HepG2 (cell line): ENCODE results near the gene VARS1. TPM values are rescaled to one million over a fixed set of nuclear protein-coding genes. Genes with fewer than 3 reads are reported as not detected.

ENCODE experiments used
- CBX2 ChIP-seq, 2 experiments: fragments of 200-600 bp in 1 of 2; sonication (generic); formaldehyde crosslinking in 1 of 2; IDR thresholded peaks; 2 replicates each; pipeline versions ENCODE4 v1.7.0 to v1.8.1; 2018 to 2022; ENCODE audit warnings: low read depth in 2 of 2, low read length in 1 of 2, mild to moderate bottlenecking in 1 of 2, missing genetic modification reagents in 1 of 2
- CC2D1A ChIP-seq: sonication (generic); formaldehyde crosslinking; IDR thresholded peaks from 2 replicates; pipeline ENCODE4 v1.8.1; 2023; ENCODE audit warnings: mild to moderate bottlenecking, missing genetic modification reagents
- HNRNPUL1 ChIP-seq: fragments of 200-400 bp; formaldehyde crosslinking; IDR thresholded peaks from 2 replicates; pipeline ENCODE4 v1.6.1; 2017; ENCODE audit warnings: low read depth, mild to moderate bottlenecking, low read length, moderate library complexity
- ISX ChIP-seq: sonication (generic); formaldehyde crosslinking; conservative IDR thresholded peaks from 2 replicates; pipeline ENCODE4 v1.5.0; 2020; ENCODE audit warnings: missing genetic modification reagents
- KAT2B ChIP-seq: fragments of 150-350 bp; IDR thresholded peaks from 2 replicates; pipeline ENCODE4 v1.6.1; 2014; ENCODE audit warnings: low read depth, low read length, borderline replicate concordance
- POGZ ChIP-seq: sonication (generic); formaldehyde crosslinking; IDR thresholded peaks from 2 replicates; pipeline ENCODE4 v1.4.0; 2020; ENCODE audit warnings: mild to moderate bottlenecking, missing genetic modification reagents
- RBAK ChIP-seq: sonication (generic); formaldehyde crosslinking; IDR thresholded peaks from 2 replicates; pipeline ENCODE4 v1.5.1; 2020; ENCODE audit warnings: mild to moderate bottlenecking, missing genetic modification reagents
- SP4 ChIP-seq: sonication (generic); formaldehyde crosslinking; IDR thresholded peaks from 2 replicates; pipeline ENCODE4 v1.8.1; 2023; ENCODE audit warnings: mild to moderate bottlenecking, missing genetic modification reagents
- STAG1 ChIP-seq: sonication (generic); formaldehyde crosslinking; IDR thresholded peaks from 2 replicates; pipeline ENCODE4 v1.4.0; 2020; ENCODE audit warnings: missing genetic modification reagents
- ZNF354B ChIP-seq: sonication (generic); formaldehyde crosslinking; IDR thresholded peaks from 2 replicates; pipeline ENCODE4 v1.8.0; 2022; ENCODE audit warnings: mild to moderate bottlenecking, missing genetic modification reagents
- polyA plus RNA-seq, 8 experiments: library from polyadenylated mRNA; depleted of rRNA in 3 of 8; stranded (reverse) in 7 of 8; unstranded in 1 of 8; fragments of >200 nt; fragmentation: Illumina TruSeq in 4 of 8; extraction: Trizol in 4 of 8; gene quantifications; 2 replicates each; pipeline versions ENCODE4 v1.2.1 to v1.2.3, GENCODE V29; 2011 to 2016; ENCODE audit warnings: low read depth in 4 of 8, missing spikeins in 1 of 8, mixed read lengths in 1 of 8; ENCODE audit not compliant: insufficient read depth in 1 of 8
- total RNA-seq, 5 experiments: library from RNA; depleted of rRNA; stranded (reverse); fragments of >200 nt; fragmentation: Illumina TruSeq; extraction: Trizol; gene quantifications; 2 replicates each; pipeline ENCODE4 v1.2.3, GENCODE V29; 2016; ENCODE audit warnings: low read depth in 1 of 5
- TF ChIP-seq, protein P1 (sequence below): sonication (generic); formaldehyde crosslinking; IDR thresholded peaks from 2 replicates; pipeline ENCODE4 v1.5.0; 2020; ENCODE audit warnings: missing genetic modification reagents
- TF ChIP-seq, protein P2 (sequence below): sonication (generic); formaldehyde crosslinking; IDR thresholded peaks from 2 replicates; pipeline ENCODE4 v1.4.0; 2020; ENCODE audit warnings: mild to moderate bottlenecking, missing genetic modification reagents
- TF ChIP-seq, protein P3 (sequence below): sonication (generic); formaldehyde crosslinking; IDR thresholded peaks from 2 replicates; pipeline ENCODE4; 2020; ENCODE audit warnings: missing genetic modification reagents, mild to moderate bottlenecking, borderline replicate concordance
- TF ChIP-seq, protein P4 (sequence below): sonication (generic); formaldehyde crosslinking; IDR thresholded peaks from 2 replicates; pipeline ENCODE4 v1.8.1; 2023; ENCODE audit warnings: mild to moderate bottlenecking, missing genetic modification reagents
- TF ChIP-seq, protein P5 (sequence below), 2 experiments: sonication (generic) in 1 of 2; formaldehyde crosslinking in 1 of 2; IDR thresholded peaks; 2 replicates each; pipeline versions ENCODE4 v1.6.1 to v1.9.0; 2014 to 2022; ENCODE audit warnings: antibody characterized with exemption in 1 of 2, borderline replicate concordance in 1 of 2, inconsistent platforms in 1 of 2, low read depth in 1 of 2, missing genetic modification reagents in 1 of 2

The VARS1 gene
- total and polyA plus RNA-seq, 2 of the 13 experiments (the other 11 are each of a cell fraction or from before 2014, with no cell fraction given) = 14.7 to 56.1 TPM

DNA sequence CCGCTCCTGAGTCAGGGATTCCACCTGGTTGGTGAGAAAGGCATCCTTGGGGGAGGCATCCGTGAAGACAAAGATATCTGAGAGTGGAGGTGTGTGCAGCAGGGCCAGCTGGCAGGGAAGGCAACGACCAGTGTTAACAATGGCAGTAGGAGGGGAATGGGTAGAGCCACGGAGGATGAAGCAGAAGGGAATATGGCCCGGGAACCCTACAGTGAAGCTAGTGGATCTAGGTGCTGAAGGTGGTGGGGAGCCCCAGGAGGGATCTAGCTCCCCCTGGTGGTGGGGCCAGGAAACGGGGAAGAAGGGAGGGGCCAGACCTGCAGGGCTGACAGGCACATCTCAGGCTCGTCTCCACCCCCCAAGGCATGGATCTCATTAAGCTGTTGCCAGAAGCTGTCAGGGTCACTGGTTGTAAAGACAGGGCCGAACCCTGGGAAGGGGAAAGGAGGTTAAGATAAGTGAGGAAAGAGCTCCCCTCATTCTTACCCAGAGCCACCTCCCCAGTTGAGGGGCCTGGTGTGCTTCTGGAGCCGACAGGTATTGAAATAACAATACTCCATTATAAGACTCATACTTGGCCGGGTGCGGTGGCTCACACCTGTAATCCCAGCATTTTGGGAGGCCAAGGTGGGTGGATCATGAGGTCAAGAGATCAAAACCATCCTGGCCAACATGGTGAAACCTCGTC is 25.7 kb downstream of the VARS1 start (continued):
- TF ChIP-seq KAT2B (no peak), POGZ (CRISPR knock-in tag) (0 out of 2 replicates have a peak, but pooled peaks have one; percentile 39), CBX2 (IDR thresholded peaks at IDR 0.05; ENCODE audit: low read depth, low read length) (no peak), CBX2 (CRISPR knock-in tag; IDR thresholded peaks at IDR 0.05; ENCODE audit: low read depth) (no peak), ZNF354B (CRISPR knock-in tag) (no peak), SP4 (peak; percentile 38; the same call in 1 of the 2 replicates), CC2D1A (CRISPR knock-in tag) (no peak), STAG1 (CRISPR knock-in tag) (peak; percentile 91), HNRNPUL1 (no peak), ISX (no peak), RBAK (CRISPR knock-in tag) (no peak)
- TF ChIP-seq, protein P1, sequence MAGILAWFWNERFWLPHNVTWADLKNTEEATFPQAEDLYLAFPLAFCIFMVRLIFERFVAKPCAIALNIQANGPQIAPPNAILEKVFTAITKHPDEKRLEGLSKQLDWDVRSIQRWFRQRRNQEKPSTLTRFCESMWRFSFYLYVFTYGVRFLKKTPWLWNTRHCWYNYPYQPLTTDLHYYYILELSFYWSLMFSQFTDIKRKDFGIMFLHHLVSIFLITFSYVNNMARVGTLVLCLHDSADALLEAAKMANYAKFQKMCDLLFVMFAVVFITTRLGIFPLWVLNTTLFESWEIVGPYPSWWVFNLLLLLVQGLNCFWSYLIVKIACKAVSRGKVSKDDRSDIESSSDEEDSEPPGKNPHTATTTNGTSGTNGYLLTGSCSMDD (CRISPR knock-in tag) = no peak
- TF ChIP-seq, protein P2, sequence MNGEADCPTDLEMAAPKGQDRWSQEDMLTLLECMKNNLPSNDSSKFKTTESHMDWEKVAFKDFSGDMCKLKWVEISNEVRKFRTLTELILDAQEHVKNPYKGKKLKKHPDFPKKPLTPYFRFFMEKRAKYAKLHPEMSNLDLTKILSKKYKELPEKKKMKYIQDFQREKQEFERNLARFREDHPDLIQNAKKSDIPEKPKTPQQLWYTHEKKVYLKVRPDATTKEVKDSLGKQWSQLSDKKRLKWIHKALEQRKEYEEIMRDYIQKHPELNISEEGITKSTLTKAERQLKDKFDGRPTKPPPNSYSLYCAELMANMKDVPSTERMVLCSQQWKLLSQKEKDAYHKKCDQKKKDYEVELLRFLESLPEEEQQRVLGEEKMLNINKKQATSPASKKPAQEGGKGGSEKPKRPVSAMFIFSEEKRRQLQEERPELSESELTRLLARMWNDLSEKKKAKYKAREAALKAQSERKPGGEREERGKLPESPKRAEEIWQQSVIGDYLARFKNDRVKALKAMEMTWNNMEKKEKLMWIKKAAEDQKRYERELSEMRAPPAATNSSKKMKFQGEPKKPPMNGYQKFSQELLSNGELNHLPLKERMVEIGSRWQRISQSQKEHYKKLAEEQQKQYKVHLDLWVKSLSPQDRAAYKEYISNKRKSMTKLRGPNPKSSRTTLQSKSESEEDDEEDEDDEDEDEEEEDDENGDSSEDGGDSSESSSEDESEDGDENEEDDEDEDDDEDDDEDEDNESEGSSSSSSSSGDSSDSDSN (CRISPR knock-in tag) = no peak
- TF ChIP-seq, protein P3, sequence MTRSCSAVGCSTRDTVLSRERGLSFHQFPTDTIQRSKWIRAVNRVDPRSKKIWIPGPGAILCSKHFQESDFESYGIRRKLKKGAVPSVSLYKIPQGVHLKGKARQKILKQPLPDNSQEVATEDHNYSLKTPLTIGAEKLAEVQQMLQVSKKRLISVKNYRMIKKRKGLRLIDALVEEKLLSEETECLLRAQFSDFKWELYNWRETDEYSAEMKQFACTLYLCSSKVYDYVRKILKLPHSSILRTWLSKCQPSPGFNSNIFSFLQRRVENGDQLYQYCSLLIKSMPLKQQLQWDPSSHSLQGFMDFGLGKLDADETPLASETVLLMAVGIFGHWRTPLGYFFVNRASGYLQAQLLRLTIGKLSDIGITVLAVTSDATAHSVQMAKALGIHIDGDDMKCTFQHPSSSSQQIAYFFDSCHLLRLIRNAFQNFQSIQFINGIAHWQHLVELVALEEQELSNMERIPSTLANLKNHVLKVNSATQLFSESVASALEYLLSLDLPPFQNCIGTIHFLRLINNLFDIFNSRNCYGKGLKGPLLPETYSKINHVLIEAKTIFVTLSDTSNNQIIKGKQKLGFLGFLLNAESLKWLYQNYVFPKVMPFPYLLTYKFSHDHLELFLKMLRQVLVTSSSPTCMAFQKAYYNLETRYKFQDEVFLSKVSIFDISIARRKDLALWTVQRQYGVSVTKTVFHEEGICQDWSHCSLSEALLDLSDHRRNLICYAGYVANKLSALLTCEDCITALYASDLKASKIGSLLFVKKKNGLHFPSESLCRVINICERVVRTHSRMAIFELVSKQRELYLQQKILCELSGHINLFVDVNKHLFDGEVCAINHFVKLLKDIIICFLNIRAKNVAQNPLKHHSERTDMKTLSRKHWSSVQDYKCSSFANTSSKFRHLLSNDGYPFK = peak; percentile 39; the same call in 1 of the 2 replicates
- TF ChIP-seq, protein P4, sequence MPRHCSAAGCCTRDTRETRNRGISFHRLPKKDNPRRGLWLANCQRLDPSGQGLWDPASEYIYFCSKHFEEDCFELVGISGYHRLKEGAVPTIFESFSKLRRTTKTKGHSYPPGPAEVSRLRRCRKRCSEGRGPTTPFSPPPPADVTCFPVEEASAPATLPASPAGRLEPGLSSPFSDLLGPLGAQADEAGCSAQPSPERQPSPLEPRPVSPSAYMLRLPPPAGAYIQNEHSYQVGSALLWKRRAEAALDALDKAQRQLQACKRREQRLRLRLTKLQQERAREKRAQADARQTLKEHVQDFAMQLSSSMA (CRISPR knock-in tag) = no peak
- TF ChIP-seq, protein P5, sequence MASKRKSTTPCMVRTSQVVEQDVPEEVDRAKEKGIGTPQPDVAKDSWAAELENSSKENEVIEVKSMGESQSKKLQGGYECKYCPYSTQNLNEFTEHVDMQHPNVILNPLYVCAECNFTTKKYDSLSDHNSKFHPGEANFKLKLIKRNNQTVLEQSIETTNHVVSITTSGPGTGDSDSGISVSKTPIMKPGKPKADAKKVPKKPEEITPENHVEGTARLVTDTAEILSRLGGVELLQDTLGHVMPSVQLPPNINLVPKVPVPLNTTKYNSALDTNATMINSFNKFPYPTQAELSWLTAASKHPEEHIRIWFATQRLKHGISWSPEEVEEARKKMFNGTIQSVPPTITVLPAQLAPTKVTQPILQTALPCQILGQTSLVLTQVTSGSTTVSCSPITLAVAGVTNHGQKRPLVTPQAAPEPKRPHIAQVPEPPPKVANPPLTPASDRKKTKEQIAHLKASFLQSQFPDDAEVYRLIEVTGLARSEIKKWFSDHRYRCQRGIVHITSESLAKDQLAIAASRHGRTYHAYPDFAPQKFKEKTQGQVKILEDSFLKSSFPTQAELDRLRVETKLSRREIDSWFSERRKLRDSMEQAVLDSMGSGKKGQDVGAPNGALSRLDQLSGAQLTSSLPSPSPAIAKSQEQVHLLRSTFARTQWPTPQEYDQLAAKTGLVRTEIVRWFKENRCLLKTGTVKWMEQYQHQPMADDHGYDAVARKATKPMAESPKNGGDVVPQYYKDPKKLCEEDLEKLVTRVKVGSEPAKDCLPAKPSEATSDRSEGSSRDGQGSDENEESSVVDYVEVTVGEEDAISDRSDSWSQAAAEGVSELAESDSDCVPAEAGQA (IDR thresholded peaks at IDR 0.05; ENCODE audit: low read depth) = no peak
- TF ChIP-seq, protein P5 (CRISPR knock-in tag; IDR thresholded peaks at IDR 0.05; ENCODE audit: borderline replicate concordance) = no peak
